ENCODE data around the gene FBXL17. TPM values are rescaled to one million over a fixed set of nuclear protein-coding genes. Genes with fewer than 3 reads are reported as not detected.

FBXL17 gene
- total and polyA plus RNA-seq, 2 of the 4 experiments (the other 2 are of a cell fraction) = 3.9 to 8.1 TPM

DNA sequence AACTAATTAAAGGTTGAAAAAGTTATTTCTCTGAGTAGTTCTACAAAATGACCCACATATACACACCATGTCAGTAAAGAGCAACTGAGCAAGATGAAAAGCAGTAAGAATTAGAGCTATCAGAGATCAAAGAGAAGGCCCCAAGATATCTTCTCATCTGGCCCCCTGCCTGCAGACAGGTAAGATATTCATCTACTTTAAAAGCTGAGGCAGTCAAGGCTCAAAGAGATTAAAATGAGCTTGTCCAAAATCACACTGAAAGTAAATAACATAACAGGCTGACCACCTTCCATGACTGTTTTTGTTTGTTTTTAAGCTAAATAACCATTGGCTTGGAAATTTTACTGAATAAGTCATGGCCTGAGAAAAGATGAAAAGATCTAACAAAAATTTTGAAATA, 266.2 kb downstream of the FBXL17 start:
- no peak overlapping the region for H3K56ac ChIP-seq (ENCODE audit: extremely low read depth, insufficient read depth, low read length)
- H2BK15ac ChIP-seq (ENCODE audit: low read depth, low read length) = no peak overlapping the region
- ChIA-PET POLR2A (ENCODE audit: unreplicated experiment) (interaction anchor here (0.5 kb wide), 1 partner anchor 822 kb away, joined by 3 read pairs; no protein-coding TSS in a partner anchor), CTCF (interaction anchor here (1.2 kb wide), 1 partner anchor 12 kb away, joined by 4 read pairs; no protein-coding TSS in a partner anchor)
- no peaks in the 10 kb centered on the region for H3K79me1 ChIP-seq (ENCODE audit: low read depth in 1 of 2, low read length in 2 of 2)
- no peaks in the 10 kb centered on the region for H3K36me3 ChIP-seq (ENCODE audit: control insufficient read depth, insufficient read depth, low read length)
- H4K91ac ChIP-seq (ENCODE audit: insufficient read depth, low read depth, low read length) = no peak overlapping the region
- H3K4me3 ChIP-seq (ENCODE audit: insufficient read depth, low read depth, low read length) = no peak overlapping the region
- intact Hi-C loops (cut with micrococcal nuclease) = no loop called here
- no peak overlapping the region for H2AK5ac ChIP-seq (ENCODE audit: low read depth, low read length)
- H3K27me3 ChIP-seq (ENCODE audit: control insufficient read depth, insufficient read depth, low read length) = no peaks in the 10 kb centered on the region
- H2AFZ ChIP-seq (replicated peaks; ENCODE audit: low read length, poor library complexity) = no peak overlapping the region
- TF ChIP-seq MAZ (IDR thresholded peaks at IDR 0.05; ENCODE audit: borderline replicate concordance, low read depth, low read length) = no peak
- no peak for TF ChIP-seq BHLHE40 (IDR thresholded peaks at IDR 0.05; ENCODE audit: low read depth, low read length)
- TF ChIP-seq MXI1 (IDR thresholded peaks at IDR 0.05; ENCODE audit: borderline replicate concordance, low read depth, low read length) = no peak
- TF ChIP-seq FOS (IDR thresholded peaks at IDR 0.05; ENCODE audit: low read depth, low read length) = no peak
- no peak for TF ChIP-seq NFE2L2 (IDR thresholded peaks at IDR 0.05; ENCODE audit: low read depth, low read length)
- TF ChIP-seq, protein P1, sequence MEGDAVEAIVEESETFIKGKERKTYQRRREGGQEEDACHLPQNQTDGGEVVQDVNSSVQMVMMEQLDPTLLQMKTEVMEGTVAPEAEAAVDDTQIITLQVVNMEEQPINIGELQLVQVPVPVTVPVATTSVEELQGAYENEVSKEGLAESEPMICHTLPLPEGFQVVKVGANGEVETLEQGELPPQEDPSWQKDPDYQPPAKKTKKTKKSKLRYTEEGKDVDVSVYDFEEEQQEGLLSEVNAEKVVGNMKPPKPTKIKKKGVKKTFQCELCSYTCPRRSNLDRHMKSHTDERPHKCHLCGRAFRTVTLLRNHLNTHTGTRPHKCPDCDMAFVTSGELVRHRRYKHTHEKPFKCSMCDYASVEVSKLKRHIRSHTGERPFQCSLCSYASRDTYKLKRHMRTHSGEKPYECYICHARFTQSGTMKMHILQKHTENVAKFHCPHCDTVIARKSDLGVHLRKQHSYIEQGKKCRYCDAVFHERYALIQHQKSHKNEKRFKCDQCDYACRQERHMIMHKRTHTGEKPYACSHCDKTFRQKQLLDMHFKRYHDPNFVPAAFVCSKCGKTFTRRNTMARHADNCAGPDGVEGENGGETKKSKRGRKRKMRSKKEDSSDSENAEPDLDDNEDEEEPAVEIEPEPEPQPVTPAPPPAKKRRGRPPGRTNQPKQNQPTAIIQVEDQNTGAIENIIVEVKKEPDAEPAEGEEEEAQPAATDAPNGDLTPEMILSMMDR (conservative IDR thresholded peaks at IDR 0.05; ENCODE audit: low read depth, low read length) = no peak
- TF ChIP-seq CHD1 (IDR thresholded peaks at IDR 0.05; ENCODE audit: low read depth, low read length) = no peak
- TF ChIP-seq, protein P2, sequence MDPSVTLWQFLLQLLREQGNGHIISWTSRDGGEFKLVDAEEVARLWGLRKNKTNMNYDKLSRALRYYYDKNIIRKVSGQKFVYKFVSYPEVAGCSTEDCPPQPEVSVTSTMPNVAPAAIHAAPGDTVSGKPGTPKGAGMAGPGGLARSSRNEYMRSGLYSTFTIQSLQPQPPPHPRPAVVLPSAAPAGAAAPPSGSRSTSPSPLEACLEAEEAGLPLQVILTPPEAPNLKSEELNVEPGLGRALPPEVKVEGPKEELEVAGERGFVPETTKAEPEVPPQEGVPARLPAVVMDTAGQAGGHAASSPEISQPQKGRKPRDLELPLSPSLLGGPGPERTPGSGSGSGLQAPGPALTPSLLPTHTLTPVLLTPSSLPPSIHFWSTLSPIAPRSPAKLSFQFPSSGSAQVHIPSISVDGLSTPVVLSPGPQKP (IDR thresholded peaks at IDR 0.05; ENCODE audit: borderline replicate concordance, low read depth, low read length) = no peak
- TF ChIP-seq, protein P3, sequence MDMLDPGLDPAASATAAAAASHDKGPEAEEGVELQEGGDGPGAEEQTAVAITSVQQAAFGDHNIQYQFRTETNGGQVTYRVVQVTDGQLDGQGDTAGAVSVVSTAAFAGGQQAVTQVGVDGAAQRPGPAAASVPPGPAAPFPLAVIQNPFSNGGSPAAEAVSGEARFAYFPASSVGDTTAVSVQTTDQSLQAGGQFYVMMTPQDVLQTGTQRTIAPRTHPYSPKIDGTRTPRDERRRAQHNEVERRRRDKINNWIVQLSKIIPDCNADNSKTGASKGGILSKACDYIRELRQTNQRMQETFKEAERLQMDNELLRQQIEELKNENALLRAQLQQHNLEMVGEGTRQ (IDR thresholded peaks at IDR 0.05; ENCODE audit: low read depth, low read length) = no peak
- no peak for TF ChIP-seq POLR2A (IDR thresholded peaks at IDR 0.05; ENCODE audit: low read depth, low read length)
- TF ChIP-seq RAD21 (IDR thresholded peaks at IDR 0.05; ENCODE audit: low read length) = no peak
- no peaks in the 10 kb centered on the region for H3K4me1 ChIP-seq (ENCODE audit: control insufficient read depth, insufficient read depth, low read length)
- H3K9ac ChIP-seq (ENCODE audit: low read depth, low read length) = no peak overlapping the region
- H2BK120ac ChIP-seq (ENCODE audit: low read depth, low read length) = no peak overlapping the region
- H2AK9ac ChIP-seq (replicated peaks; ENCODE audit: low read depth, low read length, poor library complexity) = no peak overlapping the region
- H4K5ac ChIP-seq (ENCODE audit: low read depth, low read length) = no peak overlapping the region
- H3K4me2 ChIP-seq (ENCODE audit: low read depth, low read length) = no peak overlapping the region
- H3K18ac ChIP-seq (ENCODE audit: low read depth, low read length) = no peak overlapping the region
- no peaks in the 10 kb centered on the region for H4K20me1 ChIP-seq (ENCODE audit: insufficient read depth, low read length)
- H3K9me3 ChIP-seq (ENCODE audit: control insufficient read depth, insufficient read depth, low read length) = no peaks in the 10 kb centered on the region
- no TSS peak for BruUV-seq (replicated peaks)
- H3K27ac ChIP-seq (ENCODE audit: insufficient read depth, low read length) = no peak overlapping the region
- DNase-seq (no peak), ATAC-seq (ENCODE audit: low read depth) (no peak)
- no peak overlapping the region for H3K23ac ChIP-seq (ENCODE audit: low read depth, low read length)
- H3K14ac ChIP-seq (replicated peaks; ENCODE audit: low read depth, low read length) = no peak overlapping the region
- H2BK20ac ChIP-seq (ENCODE audit: low read depth, low read length) = no peak overlapping the region
- dilution Hi-C loops (cut with HindIII; ENCODE audit: low sequenced_read_pairs, unreplicated experiment) = no loop called here
- no peaks in the 10 kb centered on the region; the same call in 1 of the 2 replicates for H3K9me1 ChIP-seq (ENCODE audit: insufficient read depth, low read length)
- H3K4ac ChIP-seq (ENCODE audit: low read depth, low read length) = no peak overlapping the region
- H4K8ac ChIP-seq (ENCODE audit: low read depth in 2 of 2, low read length in 2 of 2) = no peak overlapping the region
- no peak overlapping the region for H2BK5ac ChIP-seq (ENCODE audit: low read depth, low read length, poor library complexity, severe bottlenecking)
- in situ Hi-C loops (cut with MboI; ENCODE audit: low sequenced_read_pairs) = no loop called here

Data from IMR-90 (cell line).